Left ventricle myocardium inferior (tissue), 1 donor: ENCODE measurements around the gene LRP2. TPM values are rescaled to one million over a fixed set of nuclear protein-coding genes. Genes with fewer than 3 reads are reported as not detected.

Source experiments
- DNase-seq: peaks from one replicate; pipeline ENCODE4 v3.0.0-alpha.2; 2020
- H3K27ac ChIP-seq: fragments of 200-600 bp; replicated peaks from 2 replicates; pipeline ENCODE4 v1.8.0; 2021
- H3K27me3 ChIP-seq: fragments of 200-600 bp; 2 replicates; pipeline ENCODE4 v1.8.0; 2021; ENCODE audit warnings: low read depth
- H3K36me3 ChIP-seq: fragments of 200-600 bp; 2 replicates; pipeline ENCODE4 v1.8.0; 2021
- H3K4me1 ChIP-seq: fragments of 200-600 bp; 2 replicates; pipeline ENCODE4 v1.8.0; 2021
- H3K4me3 ChIP-seq: fragments of 200-600 bp; 2 replicates; pipeline ENCODE4 v1.8.0; 2021; ENCODE audit warnings: mild to moderate bottlenecking, moderate library complexity
- H3K9me3 ChIP-seq: fragments of 200-600 bp; replicated peaks from 2 replicates; pipeline ENCODE4 v1.8.0; 2021
- CTCF ChIP-seq: fragments of 200-600 bp; IDR thresholded peaks from 2 replicates; pipeline ENCODE4 v1.8.0; 2021; ENCODE audit warnings: antibody characterized with exemption, mild to moderate bottlenecking, borderline replicate concordance
- intact Hi-C: fragments of 100-400 bp; cut with micrococcal nuclease; formaldehyde crosslinking; loops from one replicate; pipeline ENCODE4 v1.11.0; 2022
- total RNA-seq: library from RNA; stranded (reverse); fragmentation: NEBNext Ultra II Directional; extraction: Animal tissue kit (Norgen Biotek cat#: 25700); gene quantifications from one replicate; pipeline ENCODE4 v1.2.1, GENCODE V29; 2021
- donor health status: DM: no; HTN: yes; CAD: no; lungs with severe emphysema.

Gene LRP2
- total RNA-seq, 1 donor from 2014 or later: 0.05 TPM

GRCh38 chr2:169365029-169365480, 2.7 kb upstream of the LRP2 start:
- DNase-seq: no peak
- intact Hi-C loops: no loop called here
- Histone ChIP-seq H3K9me3 (no peaks in the 10 kb centered on the region), H3K27ac (no peak overlapping the region), H3K27me3 (peaks cover 46% of the 10 kb centered on the region), H3K36me3 (no peaks in the 10 kb centered on the region), H3K4me3 (peak overlapping the region; percentile 68), H3K4me1 (peaks cover 38% of the 10 kb centered on the region)
- TF ChIP-seq CTCF: no peak

- intact Hi-C loops: no loop called here
- Histone ChIP-seq H3K4me1 (peaks cover 38% of the 10 kb centered on the region), H3K9me3 (no peaks in the 10 kb centered on the region), H3K36me3 (no peaks in the 10 kb centered on the region), H3K27me3 (peaks cover 58% of the 10 kb centered on the region), H3K27ac (no peak overlapping the region), H3K4me3 (peak overlapping the region; percentile 68)
- DNase-seq: no peak
- TF ChIP-seq CTCF: no peak
Measured at GRCh38 chr2:169363560-169364150, 1.3 kb upstream of the LRP2 start.

- Histone ChIP-seq H3K27ac (no peak overlapping the region), H3K4me3 (peak overlapping the region; percentile 68), H3K4me1 (peaks cover 38% of the 10 kb centered on the region), H3K36me3 (no peaks in the 10 kb centered on the region), H3K9me3 (no peaks in the 10 kb centered on the region), H3K27me3 (peaks cover 63% of the 10 kb centered on the region)
- intact Hi-C loops: no loop called here
- DNase-seq: no peak
- no peak for TF ChIP-seq CTCF
Measured at GRCh38 chr2:169362894-169363559, 693 bp upstream of the LRP2 start.

GRCh38 chr2:169361706-169362117, 622 bp downstream of the LRP2 start:
- H3K9me3 ChIP-seq: no peaks in the 10 kb centered on the region
- H3K36me3 ChIP-seq: no peaks in the 10 kb centered on the region
- peaks cover 38% of the 10 kb centered on the region for H3K4me1 ChIP-seq
- intact Hi-C loops: no loop called here
- H3K27ac ChIP-seq: no peak overlapping the region
- peak overlapping the region; percentile 68 for H3K4me3 ChIP-seq
- peaks cover 72% of the 10 kb centered on the region for H3K27me3 ChIP-seq
- DNase-seq: no peak
- TF ChIP-seq CTCF: no peak

GRCh38 chr2:169360984-169361705, 1.2 kb downstream of the LRP2 start:
- intact Hi-C loops: no loop called here
- no peaks in the 10 kb centered on the region for H3K9me3 ChIP-seq
- H3K27me3 ChIP-seq: peaks cover 72% of the 10 kb centered on the region
- no peak for TF ChIP-seq CTCF
- H3K4me1 ChIP-seq: peaks cover 38% of the 10 kb centered on the region
- peak overlapping the region; percentile 68 for H3K4me3 ChIP-seq
- no peak for DNase-seq
- H3K27ac ChIP-seq: no peak overlapping the region
- H3K36me3 ChIP-seq: no peaks in the 10 kb centered on the region
